ENCODE results near the gene ZDHHC1.
"Not testable (repeated sequence)": the region's sequence is repeated elsewhere in the genome, so short reads cannot be mapped to it uniquely, and the experiment has no call there.

ZDHHC1 gene

DNA sequence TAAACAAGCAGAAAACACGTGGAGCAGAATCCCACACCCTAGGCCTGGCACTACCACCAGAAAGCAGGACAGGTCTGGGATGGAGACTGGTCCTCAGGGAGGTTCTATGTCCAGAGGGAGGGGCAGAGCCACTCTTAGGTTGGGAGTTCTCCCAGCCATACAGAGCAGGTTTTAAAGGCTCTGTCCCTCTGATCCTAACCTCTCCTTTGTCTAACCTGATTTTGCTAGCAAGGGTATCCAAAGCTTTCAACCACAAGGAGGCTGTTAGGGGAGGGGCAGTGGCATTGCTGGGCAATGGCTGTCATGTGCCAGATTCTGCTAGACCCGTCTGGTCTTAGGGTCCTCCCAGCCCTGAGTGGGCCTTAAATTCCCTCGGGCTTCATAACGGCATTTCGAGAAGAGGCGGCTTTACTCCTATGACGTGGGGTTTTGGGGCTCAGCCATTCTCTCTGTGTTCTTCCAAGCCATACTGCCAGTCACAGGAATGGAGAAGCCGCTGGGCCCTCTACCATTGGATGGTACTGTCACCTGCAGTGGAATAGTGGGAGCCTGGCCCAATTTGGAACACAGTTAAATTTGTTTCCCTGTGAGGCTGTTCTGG is 28.7 kb downstream of the ZDHHC1 start:
- no peak for DNase-seq (ENCODE audit: low read depth)
- TF ChIP-seq, protein P1, sequence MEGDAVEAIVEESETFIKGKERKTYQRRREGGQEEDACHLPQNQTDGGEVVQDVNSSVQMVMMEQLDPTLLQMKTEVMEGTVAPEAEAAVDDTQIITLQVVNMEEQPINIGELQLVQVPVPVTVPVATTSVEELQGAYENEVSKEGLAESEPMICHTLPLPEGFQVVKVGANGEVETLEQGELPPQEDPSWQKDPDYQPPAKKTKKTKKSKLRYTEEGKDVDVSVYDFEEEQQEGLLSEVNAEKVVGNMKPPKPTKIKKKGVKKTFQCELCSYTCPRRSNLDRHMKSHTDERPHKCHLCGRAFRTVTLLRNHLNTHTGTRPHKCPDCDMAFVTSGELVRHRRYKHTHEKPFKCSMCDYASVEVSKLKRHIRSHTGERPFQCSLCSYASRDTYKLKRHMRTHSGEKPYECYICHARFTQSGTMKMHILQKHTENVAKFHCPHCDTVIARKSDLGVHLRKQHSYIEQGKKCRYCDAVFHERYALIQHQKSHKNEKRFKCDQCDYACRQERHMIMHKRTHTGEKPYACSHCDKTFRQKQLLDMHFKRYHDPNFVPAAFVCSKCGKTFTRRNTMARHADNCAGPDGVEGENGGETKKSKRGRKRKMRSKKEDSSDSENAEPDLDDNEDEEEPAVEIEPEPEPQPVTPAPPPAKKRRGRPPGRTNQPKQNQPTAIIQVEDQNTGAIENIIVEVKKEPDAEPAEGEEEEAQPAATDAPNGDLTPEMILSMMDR (conservative IDR thresholded peaks at IDR 0.05; ENCODE audit: control insufficient read depth, insufficient read depth, low read depth, low read length) = no peak
- no peak overlapping the region for H3K4me3 ChIP-seq (ENCODE audit: control insufficient read depth, low read depth, low read length)

- no peak for DNase-seq (ENCODE audit: low read depth)
- no peak overlapping the region for H3K4me3 ChIP-seq (ENCODE audit: control insufficient read depth, low read depth, low read length)
- TF ChIP-seq, protein P1 (conservative IDR thresholded peaks at IDR 0.05; ENCODE audit: control insufficient read depth, insufficient read depth, low read depth, low read length) = no peak
Observed at GRCh38 chr16:67386861-67387455, 29.3 kb downstream of the ZDHHC1 start.

DNA sequence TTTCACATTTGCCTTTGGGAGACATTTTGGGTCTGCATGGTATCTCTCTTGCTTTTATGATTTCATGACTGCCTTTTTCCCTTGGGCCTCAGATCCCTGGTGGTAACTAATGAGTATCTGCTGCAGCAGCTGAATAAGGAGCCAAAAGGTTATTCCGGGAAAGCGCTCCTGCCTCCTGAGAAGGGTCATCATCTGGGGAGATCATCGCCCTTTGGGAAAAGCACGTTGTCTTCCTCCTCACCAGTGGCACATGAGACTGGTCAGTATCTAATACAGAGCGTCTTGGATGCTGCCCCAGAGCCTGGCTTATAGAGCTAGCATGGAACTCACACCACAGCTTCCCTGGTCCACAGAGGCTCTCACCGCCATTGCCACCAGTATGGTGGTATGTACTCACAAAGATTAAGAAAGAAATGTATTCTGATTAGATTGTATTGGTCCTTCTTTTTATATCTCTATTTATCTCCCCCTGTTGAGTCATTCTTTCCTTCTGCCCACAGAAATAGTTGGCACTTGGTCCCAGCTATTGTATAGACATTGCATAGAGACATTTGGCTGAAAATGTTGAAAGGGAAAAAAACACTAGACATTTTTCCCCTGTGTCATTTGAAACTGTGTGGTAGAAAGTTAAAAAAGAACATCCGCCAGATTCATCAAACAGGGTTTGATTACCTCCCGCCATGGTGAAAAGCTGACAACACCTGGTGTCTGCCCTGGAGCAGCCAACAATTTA is 31.3 kb downstream of the ZDHHC1 start:
- no peak overlapping the region for H3K4me3 ChIP-seq (ENCODE audit: control insufficient read depth, low read depth, low read length)
- DNase-seq (ENCODE audit: low read depth) = no peak
- TF ChIP-seq, protein P1 (conservative IDR thresholded peaks at IDR 0.05; ENCODE audit: control insufficient read depth, insufficient read depth, low read depth, low read length) = no peak

GRCh38 chr16:67383284-67383683 is 33.0 kb downstream of the ZDHHC1 start:
- no peak for DNase-seq (ENCODE audit: low read depth)
- TF ChIP-seq, protein P1 (conservative IDR thresholded peaks at IDR 0.05; ENCODE audit: control insufficient read depth, insufficient read depth, low read depth, low read length) = no peak
- H3K4me3 ChIP-seq (ENCODE audit: control insufficient read depth, low read depth, low read length) = no peak overlapping the region

DNA sequence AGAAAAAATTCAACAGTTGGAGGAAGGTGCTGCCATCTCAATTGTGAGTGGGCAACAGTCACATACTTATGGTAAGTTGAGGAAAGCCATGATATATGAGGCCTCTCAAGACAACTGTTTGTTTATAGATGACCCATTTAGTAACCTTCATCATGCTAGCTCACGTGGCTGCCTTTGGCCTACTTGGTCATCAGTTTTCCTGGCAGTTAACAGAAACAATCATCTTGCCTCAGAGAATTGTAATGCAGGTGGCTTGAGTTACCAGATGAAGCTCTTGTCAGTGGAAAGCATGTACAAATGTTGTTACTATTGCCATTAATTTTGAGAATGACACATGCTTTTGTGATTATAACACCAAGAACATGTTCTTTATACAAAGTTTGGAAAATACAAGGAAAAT is 37.6 kb downstream of the ZDHHC1 start:
- H3K4me3 ChIP-seq (ENCODE audit: control insufficient read depth, low read depth, low read length) = no peak overlapping the region
- DNase-seq (ENCODE audit: low read depth) = peak; percentile 69
- TF ChIP-seq, protein P1 (conservative IDR thresholded peaks at IDR 0.05; ENCODE audit: control insufficient read depth, insufficient read depth, low read depth, low read length) = no peak

DNA sequence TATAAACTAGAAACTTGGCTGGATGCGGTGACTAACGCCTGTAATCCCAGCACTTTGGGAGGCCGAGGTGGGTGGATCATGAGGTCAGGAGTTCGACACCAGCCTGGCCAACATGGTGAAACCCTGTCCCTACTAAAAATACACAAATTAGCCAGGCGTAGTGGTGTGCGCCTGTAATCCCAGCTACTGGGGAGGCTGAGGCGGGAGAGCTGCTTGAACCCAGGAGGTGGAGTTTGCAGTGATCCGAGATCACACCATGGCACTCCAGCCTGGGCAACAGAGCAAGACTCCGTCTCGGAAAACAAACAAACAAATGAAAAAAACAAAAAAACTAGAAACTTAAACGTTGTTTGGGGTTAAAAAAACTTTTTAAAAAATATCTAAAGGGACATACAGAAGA is 40.3 kb downstream of the ZDHHC1 start:
- not testable (repeated sequence) for DNase-seq (ENCODE audit: low read depth); H3K4me3 ChIP-seq (ENCODE audit: control insufficient read depth, low read depth, low read length)

DNA sequence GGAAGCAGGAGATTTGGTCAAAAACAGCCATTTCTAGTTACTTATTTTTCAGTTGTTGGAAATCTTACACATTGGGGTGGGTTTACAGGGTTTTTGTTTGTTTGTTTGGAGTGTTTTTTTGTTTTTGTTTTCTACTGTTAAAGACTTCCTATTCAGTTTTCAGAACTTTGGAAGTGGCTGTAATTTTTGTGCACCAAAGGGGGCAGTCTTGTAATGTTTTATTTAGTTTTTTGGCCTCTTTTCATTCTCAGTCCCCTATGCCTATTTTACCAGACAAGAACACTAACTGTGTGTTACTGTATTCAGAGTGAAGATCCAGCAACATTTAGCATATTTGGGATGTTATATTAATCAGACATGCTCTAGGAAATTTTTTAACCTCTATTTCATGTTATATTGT is 43.6 kb downstream of the ZDHHC1 start:
- TF ChIP-seq, protein P1 (conservative IDR thresholded peaks at IDR 0.05; ENCODE audit: control insufficient read depth, insufficient read depth, low read depth, low read length) = peak; percentile 56
- peak; percentile 55 for DNase-seq (ENCODE audit: low read depth)
- H3K4me3 ChIP-seq (ENCODE audit: control insufficient read depth, low read depth, low read length) = no peak overlapping the region

Data from fibroblast of mammary gland (primary cell).